Measurements from ENCODE around the gene KRABD2. TPM values are rescaled to one million over a fixed set of nuclear protein-coding genes. Genes with fewer than 3 reads are reported as not detected.

The KRABD2 gene

DNA sequence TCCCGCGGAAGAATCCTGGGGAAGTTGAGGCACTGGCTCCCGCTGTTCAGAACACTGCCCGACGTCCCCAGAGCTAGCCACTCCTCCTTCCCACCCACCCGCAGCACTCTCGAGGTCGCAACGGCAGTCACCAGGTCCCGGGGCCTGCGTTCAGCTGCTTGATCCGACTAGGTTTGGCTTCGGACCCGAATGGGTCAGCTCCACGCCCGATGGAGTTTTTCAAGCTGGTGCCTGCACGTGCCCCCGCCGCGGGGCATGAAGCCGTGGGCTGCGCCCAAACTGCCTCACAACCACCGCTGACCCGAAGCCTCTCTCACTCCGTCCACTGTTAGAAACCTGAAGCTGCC lies 49.2 kb downstream of the KRABD2 start:
- DNase-seq (no peak), ATAC-seq (replicated peaks in 1 of 4) (no peak)
- no peaks in the 10 kb centered on the region for H3K36me3 Mint-ChIP-seq
- H3K4me3 Mint-ChIP-seq = peak overlapping the region; percentile 21 to 66 (median 28)
- 28% methylated on average over 9 of the region's 25 CpGs for WGBS (ENCODE audit: insufficient coverage)
- no peak overlapping the region for H3K27ac Mint-ChIP-seq
- peaks cover 16 to 26% (median 25%) of the 10 kb centered on the region in 3 donors for H3K4me1 Mint-ChIP-seq
- Histone ChIP-seq H3K4me1 (ENCODE audit: control insufficient read depth in 1 of 2, extremely low read depth in 1 of 2, insufficient read depth in 2 of 2, low read length in 2 of 2) (peaks cover 7 to 15% of the 10 kb centered on the region in 2 experiments), H3K36me3 (ENCODE audit: control insufficient read depth in 2 of 2, extremely low read depth in 1 of 2, insufficient read depth in 1 of 2, low read length in 1 of 2) (no peaks in the 10 kb centered on the region), H3K9me3 (no peaks in the 10 kb centered on the region), H3K27me3 (replicated peaks in 1 of 2; ENCODE audit: control insufficient read depth in 2 of 2, extremely low read depth in 1 of 2, insufficient read depth in 2 of 2, low read length in 1 of 2) (peaks cover 2 to 55% of the 10 kb centered on the region in 2 experiments), H3K4me3 (ENCODE audit: control insufficient read depth in 1 of 2, extremely low read depth in 1 of 2, low read length in 1 of 2) (peak overlapping the region in 1 of 2 donors; percentile 52), H3K27ac (ENCODE audit: low read length) (no peak overlapping the region)
- peaks cover 28 to 53% of the 10 kb centered on the region in 2 donors for H3K27me3 Mint-ChIP-seq
- no peaks in the 10 kb centered on the region for H3K9me3 Mint-ChIP-seq
- ChIA-PET CTCF (no interaction called here), POLR2A (no interaction called here)

Other genes starting within 250 kb of the KRABD2 start
- 1,000 to 10,000 TPM in 2 of 5 donors, 10 to 100 TPM in 3; 62.6 to 1,675 (median 82.4) TPM for gene PER1, start 224.3 kb downstream of the KRABD2 start, total RNA-seq
- gene VAMP2, start 213.8 kb downstream of the KRABD2 start, total RNA-seq = 100 to 1,000 TPM; 160 to 243 (median 186) TPM
- gene TMEM107, start 200.3 kb downstream of the KRABD2 start, total RNA-seq = 10 to 100 TPM; 23.4 to 28.9 (median 25.0) TPM
- gene BORCS6, start 186.5 kb downstream of the KRABD2 start, total RNA-seq = 10 to 100 TPM in 3 of 5 donors, 1 to 10 TPM in 2; 6.7 to 21.3 (median 17.2) TPM
- gene AURKB, start 166.1 kb downstream of the KRABD2 start, total RNA-seq = 1 to 10 TPM; 1.0 to 2.7 (median 1.7) TPM
- gene CTC1, start 128.6 kb downstream of the KRABD2 start, total RNA-seq = 100 to 1,000 TPM; 230 to 309 (median 269) TPM
- 10 to 100 TPM; 31.5 to 52.4 (median 37.8) TPM for gene PFAS, start 127.4 kb downstream of the KRABD2 start, total RNA-seq
- gene RANGRF, start 88.0 kb downstream of the KRABD2 start, total RNA-seq = 10 to 100 TPM; 29.0 to 41.8 (median 40.9) TPM
- 10 to 100 TPM in 1 of 5 donors, 1 to 10 TPM in 4; 6.6 to 10.0 (median 8.0) TPM for gene SLC25A35, start 81.3 kb downstream of the KRABD2 start, total RNA-seq
- under 1 TPM in 1 of 5 donors, not detected in 4; 0.26 TPM for gene ARHGEF15, start 66.5 kb downstream of the KRABD2 start, total RNA-seq
- gene ODF4, start 36.9 kb downstream of the KRABD2 start, total RNA-seq = not detected
- gene RPL26, start 6.5 kb upstream of the KRABD2 start, total RNA-seq = 1,000 to 10,000 TPM; 2,515 to 2,978 (median 2,612) TPM
- gene RNF222, start 21.1 kb upstream of the KRABD2 start, total RNA-seq = 1 to 10 TPM in 2 of 5 donors, under 1 TPM in 2, not detected in 1; 0.09 to 1.6 (median 0.57) TPM
- gene NDEL1, start 59.2 kb upstream of the KRABD2 start, total RNA-seq = 100 to 1,000 TPM in 2 of 5 donors, 10 to 100 TPM in 3; 83.4 to 241 (median 99.0) TPM

All from T-cell (primary cell).